Measurements from ENCODE around the gene IL25. TPM values are rescaled to one million over a fixed set of nuclear protein-coding genes. Genes with fewer than 3 reads are reported as not detected.

IL25 gene
- total RNA-seq, 1 experiment from 2014 or later: not detected

DNA sequence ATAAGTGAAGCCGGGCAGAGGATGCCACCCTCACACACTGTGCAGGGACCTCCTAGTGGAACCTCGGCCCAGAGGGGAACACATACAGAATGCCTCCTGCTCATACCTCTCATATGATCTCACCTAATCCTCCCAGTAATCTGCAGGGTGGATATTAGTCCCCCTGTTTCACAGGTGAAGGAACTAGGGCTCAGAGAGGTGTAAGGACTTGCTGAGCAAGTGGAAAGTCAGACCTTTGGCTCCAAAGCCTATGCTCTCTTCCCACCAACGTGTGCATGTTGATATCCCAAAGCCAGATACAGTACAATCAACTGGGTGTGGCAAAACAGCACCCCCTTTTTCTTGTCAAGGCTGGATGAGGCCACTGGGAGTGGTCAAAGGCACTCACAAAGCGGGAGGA lies 31.3 kb downstream of the IL25 start:
- Histone ChIP-seq H3K4me1 (no peaks in the 10 kb centered on the region), H3K4me3 (ENCODE audit: low read depth, low read length) (no peak overlapping the region), H3K36me3 (ENCODE audit: control insufficient read depth, insufficient read depth, low read length) (no peaks in the 10 kb centered on the region), H3K9me3 (no peaks in the 10 kb centered on the region), H3K27me3 (replicated peaks; ENCODE audit: control insufficient read depth, insufficient read depth, low read length) (no peaks in the 10 kb centered on the region; the same call in 1 of the 2 replicates)
- Mint-ChIP-seq H3K9me3 (ENCODE audit: unreplicated experiment) (no peaks in the 10 kb centered on the region), H3K4me1 (ENCODE audit: low read depth, unreplicated experiment) (no peaks in the 10 kb centered on the region), H3K4me3 (ENCODE audit: unreplicated experiment) (no peak overlapping the region), H3K27me3 (ENCODE audit: insufficient read depth, unreplicated experiment) (peaks cover 27% of the 10 kb centered on the region), H3K36me3 (ENCODE audit: insufficient read depth, unreplicated experiment) (no peaks in the 10 kb centered on the region), H3K27ac (ENCODE audit: unreplicated experiment) (no peak overlapping the region)
- POLR2A ChIA-PET: no interaction called here
- CTCF ChIA-PET: no interaction called here
- no TSS peak for BruUV-seq (replicated peaks)
- intact Hi-C loops (cut with micrococcal nuclease; ENCODE audit: unreplicated experiment): no loop called here
- no peak for DNase-seq
- TF ChIP-seq, protein P1, sequence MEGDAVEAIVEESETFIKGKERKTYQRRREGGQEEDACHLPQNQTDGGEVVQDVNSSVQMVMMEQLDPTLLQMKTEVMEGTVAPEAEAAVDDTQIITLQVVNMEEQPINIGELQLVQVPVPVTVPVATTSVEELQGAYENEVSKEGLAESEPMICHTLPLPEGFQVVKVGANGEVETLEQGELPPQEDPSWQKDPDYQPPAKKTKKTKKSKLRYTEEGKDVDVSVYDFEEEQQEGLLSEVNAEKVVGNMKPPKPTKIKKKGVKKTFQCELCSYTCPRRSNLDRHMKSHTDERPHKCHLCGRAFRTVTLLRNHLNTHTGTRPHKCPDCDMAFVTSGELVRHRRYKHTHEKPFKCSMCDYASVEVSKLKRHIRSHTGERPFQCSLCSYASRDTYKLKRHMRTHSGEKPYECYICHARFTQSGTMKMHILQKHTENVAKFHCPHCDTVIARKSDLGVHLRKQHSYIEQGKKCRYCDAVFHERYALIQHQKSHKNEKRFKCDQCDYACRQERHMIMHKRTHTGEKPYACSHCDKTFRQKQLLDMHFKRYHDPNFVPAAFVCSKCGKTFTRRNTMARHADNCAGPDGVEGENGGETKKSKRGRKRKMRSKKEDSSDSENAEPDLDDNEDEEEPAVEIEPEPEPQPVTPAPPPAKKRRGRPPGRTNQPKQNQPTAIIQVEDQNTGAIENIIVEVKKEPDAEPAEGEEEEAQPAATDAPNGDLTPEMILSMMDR (IDR thresholded peaks at IDR 0.05; ENCODE audit: insufficient read depth in 1 of 2, low read depth in 1 of 2, low read length in 1 of 2, severe bottlenecking in 1 of 2, unreplicated experiment in 1 of 2): no peak

DNA sequence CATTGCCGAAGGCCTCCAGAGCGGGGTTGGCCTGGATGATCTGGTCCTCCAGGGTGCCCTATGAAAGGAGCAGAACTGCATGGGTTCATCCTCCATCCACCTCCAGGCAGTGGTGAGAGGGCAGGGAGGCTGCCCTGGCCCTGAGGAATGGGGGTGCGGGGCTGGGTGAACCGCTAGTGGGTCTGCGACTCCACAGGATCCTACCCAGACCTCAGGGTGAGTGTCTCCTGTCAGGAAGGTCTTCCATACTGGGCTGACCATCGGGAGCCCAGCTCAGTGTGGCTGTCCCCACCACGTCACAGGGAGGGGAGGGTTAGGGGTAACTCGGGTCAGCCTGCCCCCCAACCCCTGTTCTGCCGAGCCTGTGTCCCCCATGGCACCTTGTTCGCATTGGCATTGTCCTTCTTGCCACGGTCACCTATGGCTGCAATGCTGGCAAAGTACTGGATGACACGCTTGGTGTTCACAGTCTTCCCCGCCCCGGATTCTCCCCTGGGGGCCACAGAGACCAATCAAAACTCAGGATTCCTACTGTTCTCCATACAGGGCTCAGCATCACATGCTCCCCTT lies 31.8 kb downstream of the IL25 start:
- Histone ChIP-seq H3K4me3 (ENCODE audit: low read depth, low read length) (no peak overlapping the region), H3K36me3 (ENCODE audit: control insufficient read depth, insufficient read depth, low read length) (no peaks in the 10 kb centered on the region), H3K9me3 (no peaks in the 10 kb centered on the region), H3K27me3 (replicated peaks; ENCODE audit: control insufficient read depth, insufficient read depth, low read length) (no peaks in the 10 kb centered on the region; the same call in 1 of the 2 replicates), H3K4me1 (no peaks in the 10 kb centered on the region)
- BruUV-seq (replicated peaks): no TSS peak
- no peak overlapping the region for H3K4me3 Mint-ChIP-seq (ENCODE audit: unreplicated experiment)
- H3K27ac Mint-ChIP-seq (ENCODE audit: unreplicated experiment): no peak overlapping the region
- peaks cover 28% of the 10 kb centered on the region for H3K27me3 Mint-ChIP-seq (ENCODE audit: insufficient read depth, unreplicated experiment)
- H3K4me1 Mint-ChIP-seq (ENCODE audit: low read depth, unreplicated experiment): no peaks in the 10 kb centered on the region
- POLR2A ChIA-PET: no interaction called here
- TF ChIP-seq, protein P1 (IDR thresholded peaks at IDR 0.05; ENCODE audit: insufficient read depth in 1 of 2, low read depth in 1 of 2, low read length in 1 of 2, severe bottlenecking in 1 of 2, unreplicated experiment in 1 of 2): no peak
- H3K36me3 Mint-ChIP-seq (ENCODE audit: insufficient read depth, unreplicated experiment): no peaks in the 10 kb centered on the region
- intact Hi-C loops (cut with micrococcal nuclease; ENCODE audit: unreplicated experiment): no loop called here
- DNase-seq: no peak
- no peaks in the 10 kb centered on the region for H3K9me3 Mint-ChIP-seq (ENCODE audit: unreplicated experiment)
- CTCF ChIA-PET: no interaction called here

DNA sequence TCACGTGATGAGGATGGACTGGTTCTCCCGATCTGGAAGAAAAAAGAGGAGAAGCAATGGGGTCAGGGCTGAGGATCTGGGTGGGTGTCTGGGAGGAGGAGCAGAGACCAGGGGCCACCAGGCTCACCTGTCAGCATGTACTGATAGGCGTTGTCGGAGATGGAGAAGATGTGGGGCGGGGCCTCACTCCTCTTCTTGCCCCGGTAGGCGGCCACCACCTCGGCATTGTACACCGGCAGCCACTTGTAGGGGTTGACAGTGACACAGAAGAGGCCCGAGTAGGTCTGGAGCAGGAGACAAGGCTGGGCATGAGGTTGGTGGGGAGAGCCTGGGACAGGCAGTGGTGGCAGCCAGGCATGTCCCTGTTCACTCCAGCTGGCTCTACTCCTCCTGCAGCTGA lies 32.5 kb downstream of the IL25 start:
- TF ChIP-seq, protein P1 (IDR thresholded peaks at IDR 0.05; ENCODE audit: insufficient read depth in 1 of 2, low read depth in 1 of 2, low read length in 1 of 2, severe bottlenecking in 1 of 2, unreplicated experiment in 1 of 2): no peak
- Mint-ChIP-seq H3K27me3 (ENCODE audit: insufficient read depth, unreplicated experiment) (peaks cover 28% of the 10 kb centered on the region), H3K4me3 (ENCODE audit: unreplicated experiment) (no peak overlapping the region), H3K36me3 (ENCODE audit: insufficient read depth, unreplicated experiment) (no peaks in the 10 kb centered on the region), H3K9me3 (ENCODE audit: unreplicated experiment) (no peaks in the 10 kb centered on the region), H3K27ac (ENCODE audit: unreplicated experiment) (no peak overlapping the region), H3K4me1 (ENCODE audit: low read depth, unreplicated experiment) (no peaks in the 10 kb centered on the region)
- Histone ChIP-seq H3K4me3 (ENCODE audit: low read depth, low read length) (no peak overlapping the region), H3K9me3 (no peaks in the 10 kb centered on the region), H3K36me3 (ENCODE audit: control insufficient read depth, insufficient read depth, low read length) (no peaks in the 10 kb centered on the region), H3K4me1 (no peaks in the 10 kb centered on the region), H3K27me3 (replicated peaks; ENCODE audit: control insufficient read depth, insufficient read depth, low read length) (no peaks in the 10 kb centered on the region; the same call in 1 of the 2 replicates)
- ChIA-PET CTCF (no interaction called here), POLR2A (no interaction called here)
- DNase-seq: no peak
- BruUV-seq (replicated peaks): no TSS peak
- intact Hi-C loops (cut with micrococcal nuclease; ENCODE audit: unreplicated experiment): no loop called here

Measured in Caco-2 (cell line).